PC-3 (cell line): ENCODE data around the gene PHF2.

Experiments used
- EZH2 ChIP-seq: fragments of 300-600 bp; sonication (generic); IDR thresholded peaks from one replicate; pipeline ENCODE4 v1.6.1; 2017; ENCODE audit warnings: antibody characterized with exemption, mild to moderate bottlenecking, low read length; ENCODE audit not compliant: unreplicated experiment
- EZH2phosphoT487 ChIP-seq: fragments of 300-600 bp; sonication (generic); IDR thresholded peaks from 2 replicates; pipeline ENCODE4 v1.6.1; 2018; ENCODE audit warnings: mild to moderate bottlenecking, antibody characterized with exemption, low read length, borderline replicate concordance
- TF ChIP-seq, protein P1 (sequence below): fragments of 300-600 bp; sonication (generic); conservative IDR thresholded peaks from 2 replicates; pipeline ENCODE4 v1.5.1; 2017; ENCODE audit warnings: antibody characterized with exemption, low read depth, mild to moderate bottlenecking, low read length

DNA sequence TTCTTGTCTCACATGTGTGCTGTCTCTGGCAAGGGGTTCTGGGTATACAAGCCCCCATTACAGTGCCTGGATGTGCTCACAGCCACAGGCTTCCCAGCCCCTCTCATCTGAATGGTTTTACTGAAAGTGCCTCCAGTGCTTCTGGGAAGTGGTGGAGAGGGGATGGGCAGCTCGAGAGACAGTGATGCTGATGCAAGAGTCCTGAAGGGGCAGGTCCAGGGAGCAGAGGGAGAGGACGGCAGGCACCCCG, 93.5 kb downstream of the PHF2 start:
- TF ChIP-seq, protein P1, sequence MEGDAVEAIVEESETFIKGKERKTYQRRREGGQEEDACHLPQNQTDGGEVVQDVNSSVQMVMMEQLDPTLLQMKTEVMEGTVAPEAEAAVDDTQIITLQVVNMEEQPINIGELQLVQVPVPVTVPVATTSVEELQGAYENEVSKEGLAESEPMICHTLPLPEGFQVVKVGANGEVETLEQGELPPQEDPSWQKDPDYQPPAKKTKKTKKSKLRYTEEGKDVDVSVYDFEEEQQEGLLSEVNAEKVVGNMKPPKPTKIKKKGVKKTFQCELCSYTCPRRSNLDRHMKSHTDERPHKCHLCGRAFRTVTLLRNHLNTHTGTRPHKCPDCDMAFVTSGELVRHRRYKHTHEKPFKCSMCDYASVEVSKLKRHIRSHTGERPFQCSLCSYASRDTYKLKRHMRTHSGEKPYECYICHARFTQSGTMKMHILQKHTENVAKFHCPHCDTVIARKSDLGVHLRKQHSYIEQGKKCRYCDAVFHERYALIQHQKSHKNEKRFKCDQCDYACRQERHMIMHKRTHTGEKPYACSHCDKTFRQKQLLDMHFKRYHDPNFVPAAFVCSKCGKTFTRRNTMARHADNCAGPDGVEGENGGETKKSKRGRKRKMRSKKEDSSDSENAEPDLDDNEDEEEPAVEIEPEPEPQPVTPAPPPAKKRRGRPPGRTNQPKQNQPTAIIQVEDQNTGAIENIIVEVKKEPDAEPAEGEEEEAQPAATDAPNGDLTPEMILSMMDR = no peak
- TF ChIP-seq EZH2 = no peak
- no peak for TF ChIP-seq EZH2phosphoT487
